Kidney epithelial cell (primary cell): ENCODE results near the gene CHRNA4. TPM values are rescaled to one million over a fixed set of nuclear protein-coding genes. Genes with fewer than 3 reads are reported as not detected.

ENCODE experiments used
- DNase-seq: peaks from one replicate; pipeline ENCODE4 v3.0.0-alpha.2; 2010; ENCODE audit warnings: low read depth
- H3K27me3 ChIP-seq: 2 replicates; pipeline ENCODE4 v1.6.0; 2011; ENCODE audit warnings: low read length; ENCODE audit not compliant: control insufficient read depth, insufficient read depth
- H3K36me3 ChIP-seq: 2 replicates; pipeline ENCODE4 v1.5.1; 2011; ENCODE audit warnings: low read length; ENCODE audit not compliant: control insufficient read depth, insufficient read depth
- H3K4me3 ChIP-seq: 2 replicates; pipeline ENCODE4 v1.5.1; 2011; ENCODE audit warnings: low read depth, mild to moderate bottlenecking, control low read depth, low read length
- total RNA-seq: library from RNA; depleted of rRNA; stranded (reverse); fragments of >200 nt; gene quantifications from 2 replicates; pipeline ENCODE4 v1.2.3, GENCODE V29; 2015
- TF ChIP-seq, protein P1 (sequence below): IDR thresholded peaks from 2 replicates; pipeline ENCODE4 v1.5.1; 2011; ENCODE audit warnings: mild to moderate bottlenecking, moderate library complexity, low read length, control low read depth, inconsistent platforms; ENCODE audit not compliant: insufficient read depth, poor library complexity, severe bottlenecking

The CHRNA4 gene
- total RNA-seq, 1 donor from 2014 or later: not detected

DNA sequence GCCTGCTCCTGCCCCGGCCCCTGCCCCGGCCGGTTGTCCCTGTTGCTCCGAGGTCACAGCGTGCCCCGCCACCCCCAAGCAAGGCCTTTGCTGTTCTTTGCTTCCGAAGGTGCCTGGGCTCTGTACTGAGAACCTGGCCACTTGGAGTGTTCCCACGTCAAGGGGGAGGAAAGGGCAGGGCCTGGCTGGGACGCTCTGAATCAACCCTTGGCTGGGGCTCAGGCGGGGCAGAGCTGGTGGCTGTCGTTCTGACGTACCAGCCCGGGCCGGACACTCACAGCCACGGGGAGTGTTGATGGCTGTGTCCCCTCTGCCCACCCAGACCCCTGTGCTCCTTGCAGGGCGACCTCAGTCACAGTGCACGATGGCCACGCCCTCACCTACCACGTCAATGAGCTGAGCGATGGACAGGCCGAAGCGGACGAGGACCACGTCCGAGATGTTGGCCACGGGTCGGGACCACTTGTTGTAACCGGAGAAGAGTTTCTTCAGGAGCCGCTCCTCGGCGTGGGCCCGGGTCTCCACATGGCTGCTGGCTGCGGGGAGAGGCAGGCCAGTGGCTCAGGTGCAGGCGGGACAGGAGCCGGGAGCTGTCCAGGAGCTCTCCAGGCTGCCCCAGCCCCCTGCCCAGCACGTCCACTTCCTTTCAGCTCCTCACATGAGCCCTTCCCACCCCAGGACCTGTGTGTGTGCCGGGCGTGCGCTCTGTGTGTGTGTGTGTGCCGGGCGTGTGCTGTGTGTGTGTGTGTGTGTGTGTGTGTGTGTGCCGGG lies 1.8 kb downstream of the CHRNA4 start:
- Histone ChIP-seq H3K27me3 (peaks cover 42% of the 10 kb centered on the region), H3K4me3 (no peak overlapping the region)
- TF ChIP-seq, protein P1, sequence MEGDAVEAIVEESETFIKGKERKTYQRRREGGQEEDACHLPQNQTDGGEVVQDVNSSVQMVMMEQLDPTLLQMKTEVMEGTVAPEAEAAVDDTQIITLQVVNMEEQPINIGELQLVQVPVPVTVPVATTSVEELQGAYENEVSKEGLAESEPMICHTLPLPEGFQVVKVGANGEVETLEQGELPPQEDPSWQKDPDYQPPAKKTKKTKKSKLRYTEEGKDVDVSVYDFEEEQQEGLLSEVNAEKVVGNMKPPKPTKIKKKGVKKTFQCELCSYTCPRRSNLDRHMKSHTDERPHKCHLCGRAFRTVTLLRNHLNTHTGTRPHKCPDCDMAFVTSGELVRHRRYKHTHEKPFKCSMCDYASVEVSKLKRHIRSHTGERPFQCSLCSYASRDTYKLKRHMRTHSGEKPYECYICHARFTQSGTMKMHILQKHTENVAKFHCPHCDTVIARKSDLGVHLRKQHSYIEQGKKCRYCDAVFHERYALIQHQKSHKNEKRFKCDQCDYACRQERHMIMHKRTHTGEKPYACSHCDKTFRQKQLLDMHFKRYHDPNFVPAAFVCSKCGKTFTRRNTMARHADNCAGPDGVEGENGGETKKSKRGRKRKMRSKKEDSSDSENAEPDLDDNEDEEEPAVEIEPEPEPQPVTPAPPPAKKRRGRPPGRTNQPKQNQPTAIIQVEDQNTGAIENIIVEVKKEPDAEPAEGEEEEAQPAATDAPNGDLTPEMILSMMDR: no peak

DNA sequence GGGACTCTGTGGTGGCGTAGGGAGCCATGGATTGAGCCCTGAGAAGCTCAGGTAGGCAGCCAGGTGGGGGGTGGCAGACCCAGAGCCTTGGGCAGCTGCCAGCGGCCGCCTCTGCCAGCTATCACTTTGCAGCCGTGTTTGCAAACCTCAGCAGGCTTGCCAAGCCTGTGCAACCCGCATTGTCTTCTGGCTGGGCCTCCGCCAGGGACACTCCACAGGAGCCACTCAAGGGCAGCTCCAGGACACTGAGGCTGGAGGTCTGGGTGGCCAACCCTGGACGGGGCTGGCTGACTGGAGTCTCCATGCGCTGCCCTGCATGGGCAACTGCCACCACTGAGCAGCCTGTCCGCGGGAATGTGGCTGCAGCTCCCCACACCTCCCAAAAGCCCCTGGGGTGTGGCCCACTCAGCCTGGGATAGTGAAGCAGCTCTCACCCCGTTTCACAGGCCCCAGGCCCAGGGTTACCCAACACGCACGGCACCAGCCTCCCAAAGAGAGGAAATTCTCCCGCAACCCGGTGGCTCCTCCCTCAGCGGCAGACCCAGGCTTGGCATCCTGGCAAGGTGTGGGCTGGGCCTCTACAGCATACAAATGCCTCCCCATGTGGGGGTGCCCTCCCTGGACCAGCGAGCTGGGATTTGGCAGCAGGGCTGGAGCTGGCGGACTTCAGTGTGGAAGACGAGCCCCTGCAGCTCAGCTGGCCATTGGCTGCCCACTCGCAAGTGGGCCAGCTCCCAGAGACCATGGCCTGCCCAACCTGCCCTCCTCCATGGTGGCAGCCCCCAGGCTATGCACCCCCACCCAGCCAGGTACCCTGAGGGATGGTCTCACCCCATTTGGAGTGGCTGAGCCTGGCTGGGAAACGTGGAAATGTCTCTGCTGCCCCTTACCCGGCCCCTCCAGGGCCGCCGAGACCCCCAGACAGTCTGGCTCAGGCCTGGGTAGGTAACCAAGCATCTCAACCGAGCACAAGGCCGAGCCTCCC lies 2.9 kb downstream of the CHRNA4 start:
- no peak overlapping the region for H3K4me3 ChIP-seq
- DNase-seq: no peak
- H3K27me3 ChIP-seq: peaks cover 35% of the 10 kb centered on the region
- TF ChIP-seq, protein P1: no peak
- no peaks in the 10 kb centered on the region for H3K36me3 ChIP-seq

More for the DNA sequence above, 1.8 kb downstream of the CHRNA4 start:
- no peaks in the 10 kb centered on the region for H3K36me3 ChIP-seq
- no peak for DNase-seq

DNA sequence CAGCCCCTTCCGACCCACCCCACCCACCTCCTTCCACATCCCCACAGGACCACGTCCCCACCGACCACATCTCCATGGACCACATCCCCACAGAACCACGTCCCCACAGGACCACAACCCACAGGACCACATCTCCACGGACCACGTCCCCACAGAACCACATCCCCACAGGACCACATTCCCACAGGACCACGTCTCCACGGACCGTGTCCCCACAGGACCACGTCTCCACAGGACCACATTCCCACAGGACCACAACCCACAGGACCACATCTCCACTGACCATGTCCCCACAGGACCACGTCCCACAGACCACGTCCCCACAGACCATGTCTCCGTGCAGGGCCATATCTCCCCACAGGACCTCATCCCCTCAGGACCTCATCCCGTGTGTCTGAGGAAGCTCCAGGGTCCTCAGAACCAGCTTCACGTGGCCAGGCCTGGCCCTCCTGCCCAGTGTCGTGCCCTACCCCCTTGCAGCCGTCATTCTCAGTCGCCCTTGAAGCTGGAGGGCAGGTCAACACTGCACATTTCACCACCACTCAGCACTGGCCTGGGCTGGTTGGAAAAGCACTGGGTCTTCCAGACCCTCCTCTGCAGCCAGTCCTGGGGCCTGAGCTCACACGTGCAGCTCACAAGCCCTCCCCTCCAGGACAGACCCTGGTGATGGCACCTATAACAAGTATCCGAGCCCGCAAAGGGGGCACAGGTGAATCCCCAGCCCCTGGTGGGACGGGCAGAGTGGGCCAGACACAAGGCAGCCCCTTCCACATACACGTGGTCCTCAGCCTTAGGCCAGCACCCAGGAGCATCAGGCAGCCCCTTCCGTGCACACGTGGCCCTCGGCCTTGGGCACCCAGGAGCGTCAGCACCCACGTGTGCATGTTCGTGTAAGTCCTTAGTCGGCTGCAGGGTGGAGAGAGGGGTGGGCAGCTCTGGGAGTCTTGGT lies 3.9 kb downstream of the CHRNA4 start:
- TF ChIP-seq, protein P1: no peak
- peaks cover 33% of the 10 kb centered on the region for H3K27me3 ChIP-seq
- H3K36me3 ChIP-seq: no peaks in the 10 kb centered on the region
- H3K4me3 ChIP-seq: no peak overlapping the region
- DNase-seq: no peak

DNA sequence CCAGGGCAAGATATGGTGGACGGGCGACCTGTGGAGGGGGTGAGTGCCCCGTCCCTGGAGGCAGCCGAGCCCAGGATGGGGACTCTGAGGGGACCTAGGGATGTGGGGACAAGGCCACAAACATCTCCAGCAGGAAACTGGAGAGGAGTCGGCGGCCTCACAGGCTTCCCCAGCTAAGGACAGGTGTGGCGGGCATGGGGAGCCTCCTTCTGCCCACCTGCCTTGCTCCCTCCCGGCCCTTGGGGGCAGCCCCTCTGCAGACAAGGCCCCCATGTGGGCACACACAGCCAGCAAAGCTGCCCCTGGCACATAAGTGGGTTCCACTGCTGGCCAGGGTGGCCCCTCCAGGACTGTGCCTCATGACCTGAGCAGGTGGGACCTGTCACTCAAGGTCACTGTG lies 4.6 kb downstream of the CHRNA4 start:
- Histone ChIP-seq H3K36me3 (no peaks in the 10 kb centered on the region), H3K4me3 (no peak overlapping the region), H3K27me3 (peaks cover 27% of the 10 kb centered on the region)
- DNase-seq: no peak
- TF ChIP-seq, protein P1: no peak

DNA sequence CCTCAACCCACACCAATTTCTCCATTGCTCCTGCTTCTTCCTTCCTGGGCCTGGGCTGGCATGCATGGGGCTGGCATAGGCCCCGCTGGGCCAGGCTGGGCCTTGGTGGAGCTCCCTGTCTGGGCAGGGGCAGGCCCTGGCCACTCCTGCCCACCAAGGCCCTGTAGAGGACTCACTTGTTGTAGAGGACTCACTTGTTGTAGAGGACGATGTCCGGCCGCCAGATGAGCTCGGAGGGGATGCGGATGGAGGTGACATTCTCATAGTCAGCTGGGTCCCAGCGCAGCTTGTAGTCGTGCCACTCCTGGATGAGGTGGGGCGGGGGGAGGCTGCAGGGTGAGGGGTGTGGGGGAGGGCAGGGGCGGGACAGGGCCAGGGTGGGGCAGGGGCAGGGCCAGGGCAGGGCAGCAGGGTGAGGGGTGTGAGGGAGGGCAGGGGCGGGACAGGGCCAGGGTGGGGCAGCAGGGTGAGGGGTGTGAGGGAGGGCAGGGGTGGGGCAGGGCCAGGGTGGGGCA lies 5.3 kb downstream of the CHRNA4 start:
- TF ChIP-seq, protein P1: no peak
- H3K27me3 ChIP-seq: peaks cover 23% of the 10 kb centered on the region
- no peak overlapping the region for H3K4me3 ChIP-seq
- no peaks in the 10 kb centered on the region for H3K36me3 ChIP-seq
- DNase-seq: no peak
